ENCODE results near the gene ZDHHC13. TPM values are rescaled to one million over a fixed set of nuclear protein-coding genes. Genes with fewer than 3 reads are reported as not detected.

Gene ZDHHC13
- polyA plus RNA-seq, 1 donor (not counting 4 experiments of a cell fraction or from before 2014, with no cell fraction given): 24.1 TPM

- Histone ChIP-seq H3K4me2 (ENCODE audit: control insufficient read depth, extremely low read depth, insufficient read depth, low read depth, low read length) (no peak overlapping the region), H3K79me2 (ENCODE audit: control insufficient read depth, insufficient read depth, low read length) (no peaks in the 10 kb centered on the region), H3K4me1 (ENCODE audit: control insufficient read depth, extremely low read depth, insufficient read depth, low read length) (peaks cover 5% of the 10 kb centered on the region), H3K9me1 (ENCODE audit: control insufficient read depth, extremely low read depth, insufficient read depth, low read length) (no peaks in the 10 kb centered on the region), H3K27ac (ENCODE audit: control insufficient read depth, insufficient read depth, low read length) (no peak overlapping the region), H4K20me1 (ENCODE audit: control insufficient read depth, extremely low read depth, insufficient read depth, low read length) (no peaks in the 10 kb centered on the region), H3K27me3 (ENCODE audit: control insufficient read depth, extremely low read depth, insufficient read depth, low read length) (no peaks in the 10 kb centered on the region), H3K9ac (ENCODE audit: control insufficient read depth, extremely low read depth, insufficient read depth, low read length) (no peak overlapping the region), H3K9me3 (ENCODE audit: control insufficient read depth, low read depth, low read length) (no peaks in the 10 kb centered on the region), H2AFZ (ENCODE audit: control insufficient read depth, low read length) (no peak overlapping the region), H3K4me3 (ENCODE audit: control insufficient read depth in 2 of 3, extremely low read depth in 1 of 3, insufficient read depth in 2 of 3, low read depth in 1 of 3, low read length in 3 of 3) (no peak overlapping the region), H3K36me3 (ENCODE audit: control insufficient read depth in 2 of 2, extremely low read depth in 1 of 2, insufficient read depth in 2 of 2, low read length in 2 of 2) (no peaks in the 10 kb centered on the region)
- dilution Hi-C loops (cut with MboI; ENCODE audit: extremely low pct_ligation_motif_present, low sequenced_read_pairs): no loop called here
- FAIRE-seq (no peak), DNase-seq (ENCODE audit: low read depth, low spot score) (no peak)
- no peak for TF ChIP-seq EZH2 (IDR thresholded peaks at IDR 0.05; ENCODE audit: low read length)
- TF ChIP-seq, protein P1, sequence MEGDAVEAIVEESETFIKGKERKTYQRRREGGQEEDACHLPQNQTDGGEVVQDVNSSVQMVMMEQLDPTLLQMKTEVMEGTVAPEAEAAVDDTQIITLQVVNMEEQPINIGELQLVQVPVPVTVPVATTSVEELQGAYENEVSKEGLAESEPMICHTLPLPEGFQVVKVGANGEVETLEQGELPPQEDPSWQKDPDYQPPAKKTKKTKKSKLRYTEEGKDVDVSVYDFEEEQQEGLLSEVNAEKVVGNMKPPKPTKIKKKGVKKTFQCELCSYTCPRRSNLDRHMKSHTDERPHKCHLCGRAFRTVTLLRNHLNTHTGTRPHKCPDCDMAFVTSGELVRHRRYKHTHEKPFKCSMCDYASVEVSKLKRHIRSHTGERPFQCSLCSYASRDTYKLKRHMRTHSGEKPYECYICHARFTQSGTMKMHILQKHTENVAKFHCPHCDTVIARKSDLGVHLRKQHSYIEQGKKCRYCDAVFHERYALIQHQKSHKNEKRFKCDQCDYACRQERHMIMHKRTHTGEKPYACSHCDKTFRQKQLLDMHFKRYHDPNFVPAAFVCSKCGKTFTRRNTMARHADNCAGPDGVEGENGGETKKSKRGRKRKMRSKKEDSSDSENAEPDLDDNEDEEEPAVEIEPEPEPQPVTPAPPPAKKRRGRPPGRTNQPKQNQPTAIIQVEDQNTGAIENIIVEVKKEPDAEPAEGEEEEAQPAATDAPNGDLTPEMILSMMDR (optimal IDR thresholded peaks at IDR 0.05 in 1 of 3, IDR thresholded peaks at IDR 0.05 in 1 of 3, conservative IDR thresholded peaks at IDR 0.05 in 1 of 3; ENCODE audit: extremely low read depth in 1 of 3, insufficient read depth in 2 of 3, low read length in 3 of 3): no peak
These were observed 24.1 kb upstream of the ZDHHC13 start for GRCh38 chr11:19092850-19093249.

- Histone ChIP-seq H3K27ac (ENCODE audit: control insufficient read depth, insufficient read depth, low read length) (no peak overlapping the region), H2AFZ (ENCODE audit: control insufficient read depth, low read length) (no peak overlapping the region), H3K9ac (ENCODE audit: control insufficient read depth, extremely low read depth, insufficient read depth, low read length) (no peak overlapping the region), H3K4me2 (ENCODE audit: control insufficient read depth, extremely low read depth, insufficient read depth, low read depth, low read length) (no peak overlapping the region), H3K9me3 (ENCODE audit: control insufficient read depth, low read depth, low read length) (no peaks in the 10 kb centered on the region), H3K36me3 (ENCODE audit: control insufficient read depth in 2 of 2, extremely low read depth in 1 of 2, insufficient read depth in 2 of 2, low read length in 2 of 2) (no peaks in the 10 kb centered on the region), H3K4me1 (ENCODE audit: control insufficient read depth, extremely low read depth, insufficient read depth, low read length) (peaks cover 5% of the 10 kb centered on the region), H4K20me1 (ENCODE audit: control insufficient read depth, extremely low read depth, insufficient read depth, low read length) (no peaks in the 10 kb centered on the region), H3K4me3 (ENCODE audit: control insufficient read depth in 2 of 3, extremely low read depth in 1 of 3, insufficient read depth in 2 of 3, low read depth in 1 of 3, low read length in 3 of 3) (no peak overlapping the region), H3K27me3 (ENCODE audit: control insufficient read depth, extremely low read depth, insufficient read depth, low read length) (no peaks in the 10 kb centered on the region), H3K9me1 (ENCODE audit: control insufficient read depth, extremely low read depth, insufficient read depth, low read length) (no peaks in the 10 kb centered on the region), H3K79me2 (ENCODE audit: control insufficient read depth, insufficient read depth, low read length) (no peaks in the 10 kb centered on the region)
- no peak for DNase-seq (ENCODE audit: low read depth, low spot score)
- dilution Hi-C loops (cut with MboI; ENCODE audit: extremely low pct_ligation_motif_present, low sequenced_read_pairs): no loop called here
- TF ChIP-seq EZH2 (IDR thresholded peaks at IDR 0.05; ENCODE audit: low read length): no peak
- TF ChIP-seq, protein P1 (optimal IDR thresholded peaks at IDR 0.05 in 1 of 3, IDR thresholded peaks at IDR 0.05 in 1 of 3, conservative IDR thresholded peaks at IDR 0.05 in 1 of 3; ENCODE audit: extremely low read depth in 1 of 3, insufficient read depth in 2 of 3, low read length in 3 of 3): no peak
- peak; percentile 59 for FAIRE-seq
These were observed 23.0 kb upstream of the ZDHHC13 start for GRCh38 chr11:19093976-19094375.
